Measurements from ENCODE around the gene CPB1.

DNA sequence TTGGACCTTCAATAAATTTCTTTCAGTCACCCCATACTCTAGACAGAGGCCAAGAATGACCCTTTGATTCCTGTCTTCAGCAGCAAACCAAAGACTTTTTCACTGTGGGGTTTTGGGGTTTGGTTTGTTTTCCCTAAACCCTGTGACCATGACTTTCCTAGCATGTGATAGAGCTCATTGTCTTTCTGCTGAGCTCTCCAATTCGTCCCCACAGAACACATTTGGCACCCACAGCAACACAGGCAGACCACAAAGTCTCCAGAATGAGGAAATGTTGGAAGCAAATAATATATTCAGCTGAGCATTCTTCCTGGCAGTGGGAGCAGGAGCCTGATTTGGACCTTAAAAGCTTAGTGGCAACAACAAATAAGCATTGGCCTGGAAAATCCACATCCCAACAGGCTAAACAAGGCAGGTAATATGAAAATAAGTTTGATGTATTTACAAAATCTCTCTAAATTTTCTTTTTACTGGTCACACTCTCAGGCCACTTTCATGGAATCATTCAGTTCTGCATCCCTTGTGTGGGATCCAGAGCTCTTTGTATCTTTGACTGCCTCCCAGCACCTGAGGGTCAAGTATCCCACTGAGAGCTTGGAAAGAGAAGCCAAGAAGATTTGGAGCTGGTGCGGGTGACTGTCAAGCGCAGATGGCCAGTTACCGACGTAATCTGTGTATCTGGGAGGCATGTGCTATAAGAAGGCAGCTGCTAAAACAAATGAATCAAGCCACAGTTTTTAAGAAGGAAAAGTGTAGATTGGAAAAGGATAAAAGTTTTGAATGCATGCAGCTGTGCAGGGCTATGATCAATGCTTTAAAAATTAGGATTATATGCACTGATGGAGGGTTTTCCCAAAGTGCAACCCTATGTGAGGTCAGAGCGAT is 36.5 kb upstream of the CPB1 start:
- no peak for TF ChIP-seq CTCF (IDR thresholded peaks at IDR 0.05)
- TF ChIP-seq ZFX (IDR thresholded peaks at IDR 0.05; ENCODE audit: borderline replicate concordance): no peak
